Measurements from ENCODE around the gene TPSAB1. TPM values are rescaled to one million over a fixed set of nuclear protein-coding genes. Genes with fewer than 3 reads are reported as not detected.

Gene TPSAB1
- total RNA-seq, 2 donors from 2014 or later, result 17.7 to 33.6 TPM

DNA sequence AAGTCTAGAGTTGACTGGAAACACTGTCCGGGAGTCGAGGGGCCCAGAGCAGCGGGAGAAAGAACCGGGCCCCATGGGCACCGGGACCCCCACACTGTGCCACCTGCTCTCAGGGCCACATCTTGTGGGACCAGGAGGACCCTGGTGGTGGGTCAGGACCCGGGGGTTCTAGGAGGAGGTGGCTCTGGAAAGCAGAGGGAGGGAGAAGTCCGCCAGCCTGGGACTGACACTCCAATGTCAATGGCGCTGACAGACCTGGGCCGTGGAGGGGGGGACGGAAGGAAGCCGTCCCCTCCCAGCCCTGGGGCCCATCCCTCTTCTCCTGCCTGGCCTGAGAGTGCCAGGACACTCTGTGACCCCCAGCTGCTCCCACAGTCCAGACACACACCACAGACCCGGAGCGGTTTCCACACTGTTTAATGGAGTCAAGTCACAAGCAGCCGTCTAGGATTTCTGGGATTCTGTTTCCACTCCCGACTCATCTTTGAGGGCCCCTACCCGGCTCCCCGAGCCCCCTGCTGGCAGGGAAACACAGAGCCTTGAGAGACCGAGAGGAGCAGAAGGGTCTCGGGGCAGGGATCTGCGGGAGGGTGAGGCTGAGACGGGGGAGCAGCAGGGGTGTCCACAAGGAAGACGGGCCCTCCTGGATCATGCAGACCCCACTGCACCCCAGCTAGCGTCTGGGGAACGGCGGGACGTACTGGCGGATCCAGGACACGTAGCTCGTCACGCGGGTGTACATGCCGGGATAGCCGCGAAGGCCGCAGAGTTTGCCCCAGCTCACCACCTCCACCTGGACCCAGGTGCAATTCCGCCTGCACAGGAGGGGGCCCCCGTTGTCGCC lies 45.4 kb downstream of the TPSAB1 start:
- Histone ChIP-seq H3K4me3 (no peak overlapping the region), H3K27me3 (replicated peaks; ENCODE audit: insufficient read depth) (peaks cover 23% of the 10 kb centered on the region), H3K4me1 (replicated peaks) (no peaks in the 10 kb centered on the region), H3K9me3 (no peaks in the 10 kb centered on the region), H3K36me3 (no peaks in the 10 kb centered on the region), H3K27ac (no peak overlapping the region)
- no peak for TF ChIP-seq POLR2A (IDR thresholded peaks at IDR 0.05)
- TF ChIP-seq, protein P1, sequence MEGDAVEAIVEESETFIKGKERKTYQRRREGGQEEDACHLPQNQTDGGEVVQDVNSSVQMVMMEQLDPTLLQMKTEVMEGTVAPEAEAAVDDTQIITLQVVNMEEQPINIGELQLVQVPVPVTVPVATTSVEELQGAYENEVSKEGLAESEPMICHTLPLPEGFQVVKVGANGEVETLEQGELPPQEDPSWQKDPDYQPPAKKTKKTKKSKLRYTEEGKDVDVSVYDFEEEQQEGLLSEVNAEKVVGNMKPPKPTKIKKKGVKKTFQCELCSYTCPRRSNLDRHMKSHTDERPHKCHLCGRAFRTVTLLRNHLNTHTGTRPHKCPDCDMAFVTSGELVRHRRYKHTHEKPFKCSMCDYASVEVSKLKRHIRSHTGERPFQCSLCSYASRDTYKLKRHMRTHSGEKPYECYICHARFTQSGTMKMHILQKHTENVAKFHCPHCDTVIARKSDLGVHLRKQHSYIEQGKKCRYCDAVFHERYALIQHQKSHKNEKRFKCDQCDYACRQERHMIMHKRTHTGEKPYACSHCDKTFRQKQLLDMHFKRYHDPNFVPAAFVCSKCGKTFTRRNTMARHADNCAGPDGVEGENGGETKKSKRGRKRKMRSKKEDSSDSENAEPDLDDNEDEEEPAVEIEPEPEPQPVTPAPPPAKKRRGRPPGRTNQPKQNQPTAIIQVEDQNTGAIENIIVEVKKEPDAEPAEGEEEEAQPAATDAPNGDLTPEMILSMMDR (IDR thresholded peaks at IDR 0.05), result no peak
- TF ChIP-seq POLR2AphosphoS5 (IDR thresholded peaks at IDR 0.05), result no peak
- no peak for DNase-seq (ENCODE audit: low spot score)
- WGBS, result 66% methylated on average over 38 of the region's 38 CpGs
- intact Hi-C loops (cut with DNase I), result no loop called here

DNA sequence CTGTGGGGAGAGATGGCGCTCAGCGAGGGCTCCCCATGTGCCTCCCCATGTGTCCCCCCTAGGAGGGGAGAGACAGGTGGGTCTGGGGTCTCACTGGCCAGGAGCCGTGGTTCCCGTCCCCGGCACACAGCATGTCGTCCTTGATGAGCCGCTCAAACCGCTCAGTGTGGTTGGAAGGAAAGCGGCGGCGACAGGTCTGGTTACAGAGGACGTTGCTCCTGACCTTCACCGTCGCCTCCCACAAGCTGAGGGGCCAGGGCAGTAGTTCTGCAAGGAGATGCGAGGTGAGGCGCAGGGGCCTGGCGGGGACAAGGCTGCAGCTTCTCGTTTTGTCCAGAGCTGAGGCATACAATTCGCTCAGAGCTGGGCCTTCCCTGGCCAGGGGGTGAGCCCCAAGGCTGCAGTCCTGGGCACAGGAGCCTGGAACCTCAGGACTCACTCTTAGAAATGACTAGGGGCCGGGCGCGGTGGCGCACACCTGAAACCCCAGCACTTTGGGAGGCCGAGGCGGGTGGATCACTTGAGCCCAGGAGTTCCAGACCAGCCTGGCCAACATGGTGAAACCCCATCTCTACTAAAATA lies 46.1 kb downstream of the TPSAB1 start:
- H3K9me3 ChIP-seq, result no peaks in the 10 kb centered on the region
- H3K36me3 ChIP-seq, result no peaks in the 10 kb centered on the region
- H3K27ac ChIP-seq, result no peak overlapping the region
- intact Hi-C loops (cut with DNase I), result no loop called here
- 82% methylated on average over 25 of the region's 25 CpGs for WGBS
- TF ChIP-seq POLR2AphosphoS5 (IDR thresholded peaks at IDR 0.05) (no peak), POLR2A (IDR thresholded peaks at IDR 0.05) (no peak)
- TF ChIP-seq, protein P1 (IDR thresholded peaks at IDR 0.05), result no peak
- DNase-seq (ENCODE audit: low spot score), result no peak
- no peaks in the 10 kb centered on the region for H3K4me1 ChIP-seq (replicated peaks)
- H3K4me3 ChIP-seq, result no peak overlapping the region
- H3K27me3 ChIP-seq (replicated peaks; ENCODE audit: insufficient read depth), result peaks cover 28% of the 10 kb centered on the region

DNA sequence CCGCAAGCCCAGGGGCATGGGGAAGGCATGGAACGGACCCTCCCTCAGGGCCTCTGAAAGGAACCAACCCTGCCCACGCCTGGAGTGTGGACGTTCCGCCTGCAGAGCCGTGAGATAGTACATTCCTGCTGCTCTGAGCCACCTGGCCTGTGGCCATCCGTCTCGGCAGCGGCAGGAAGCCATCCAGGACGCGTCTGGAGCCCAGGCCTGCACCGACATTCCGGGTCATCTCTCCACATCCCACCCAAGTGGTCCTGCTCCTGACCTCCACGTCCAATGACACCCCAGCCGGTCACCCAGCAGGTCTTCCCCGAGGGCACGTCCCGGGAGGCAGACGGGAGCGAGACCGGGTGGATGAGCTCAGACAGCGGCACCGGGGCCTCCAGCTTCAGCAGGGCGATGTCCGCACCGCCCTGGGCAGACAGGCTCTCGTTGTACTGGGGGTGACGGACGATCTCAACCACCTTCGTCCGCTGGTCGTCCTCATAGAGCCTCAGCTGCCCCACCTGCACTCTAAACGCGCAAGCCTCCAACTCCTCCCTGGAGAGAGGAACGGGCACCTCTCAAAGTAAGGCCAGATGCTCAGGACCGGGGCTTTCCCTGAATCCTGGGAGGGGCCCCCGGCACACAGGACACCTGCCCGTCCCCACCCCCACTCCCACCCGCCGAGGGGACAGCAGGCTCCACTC lies 47.6 kb downstream of the TPSAB1 start:
- intact Hi-C loops (cut with DNase I), result no loop called here
- 47% methylated on average over 40 of the region's 40 CpGs for WGBS
- no peaks in the 10 kb centered on the region for H3K36me3 ChIP-seq
- no peak for DNase-seq (ENCODE audit: low spot score)
- H3K27me3 ChIP-seq (replicated peaks; ENCODE audit: insufficient read depth), result peaks cover 29% of the 10 kb centered on the region
- H3K4me3 ChIP-seq, result no peak overlapping the region
- TF ChIP-seq POLR2AphosphoS5 (IDR thresholded peaks at IDR 0.05) (no peak), POLR2A (IDR thresholded peaks at IDR 0.05) (no peak)
- TF ChIP-seq, protein P1 (IDR thresholded peaks at IDR 0.05), result no peak
- no peaks in the 10 kb centered on the region for H3K9me3 ChIP-seq
- H3K4me1 ChIP-seq (replicated peaks), result no peaks in the 10 kb centered on the region
- no peak overlapping the region for H3K27ac ChIP-seq

DNA sequence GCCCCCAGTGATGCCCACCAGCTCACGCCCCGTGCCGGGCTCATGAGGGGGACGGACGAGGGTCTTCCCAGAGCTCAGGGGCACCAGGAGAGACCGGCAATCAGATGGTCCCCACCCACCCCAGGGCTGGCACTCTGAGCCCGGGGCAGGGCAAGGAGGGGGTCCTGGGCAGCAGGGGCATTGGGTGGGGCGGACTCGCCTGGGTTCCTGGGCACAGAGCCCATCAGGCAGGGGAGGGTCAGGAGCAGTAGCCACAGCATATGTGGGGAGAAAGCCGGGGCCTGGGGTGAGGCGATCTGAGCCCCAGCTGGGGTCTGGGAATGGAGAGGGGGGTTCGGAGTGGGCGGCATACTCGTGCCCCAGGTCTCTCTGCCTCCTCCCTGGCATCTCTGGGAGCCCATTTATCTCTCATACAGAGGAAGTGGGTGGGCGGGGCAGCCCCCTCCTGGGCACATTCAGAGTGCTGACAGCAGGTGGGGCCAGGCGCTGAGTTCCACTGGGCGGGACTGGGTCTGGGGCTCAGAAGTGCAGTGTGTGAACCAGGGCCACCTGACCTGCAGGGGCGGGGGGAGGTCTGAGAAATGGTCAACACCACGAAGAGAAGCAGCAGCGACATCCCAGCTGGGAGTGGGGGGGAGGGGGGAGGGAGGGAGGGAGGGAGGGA lies 48.4 kb downstream of the TPSAB1 start:
- H3K27ac ChIP-seq, result no peak overlapping the region
- DNase-seq (ENCODE audit: low spot score), result no peak
- intact Hi-C loops (cut with DNase I), result no loop called here
- no peaks in the 10 kb centered on the region for H3K4me1 ChIP-seq (replicated peaks)
- H3K36me3 ChIP-seq, result no peaks in the 10 kb centered on the region
- 43% methylated on average over 16 of the region's 20 CpGs for WGBS
- H3K27me3 ChIP-seq (replicated peaks; ENCODE audit: insufficient read depth), result peaks cover 28% of the 10 kb centered on the region
- H3K4me3 ChIP-seq, result no peak overlapping the region
- no peaks in the 10 kb centered on the region for H3K9me3 ChIP-seq
- TF ChIP-seq POLR2A (IDR thresholded peaks at IDR 0.05) (no peak), POLR2AphosphoS5 (IDR thresholded peaks at IDR 0.05) (no peak)
- TF ChIP-seq, protein P1 (IDR thresholded peaks at IDR 0.05), result no peak

Measured in prostate gland (tissue), 2 donors.